Cardiac muscle cell (in vitro differentiated cells and primary cell): Measurements from ENCODE around the gene BCL2L2. TPM values are rescaled to one million over a fixed set of nuclear protein-coding genes. Genes with fewer than 3 reads are reported as not detected.

Experiments used
- DNase-seq, 2 donors: peaks; one replicate each; pipeline versions ENCODE4 v3.0.0 to v3.0.0-alpha.2; 2010 to 2017; ENCODE audit warnings: low read depth in 1 of 2, low spot score in 1 of 2
- H3K27ac ChIP-seq: fragments of 200-600 bp; sonication (generic); 2 replicates; pipeline ENCODE4 v1.5.1; 2016
- H3K27me3 ChIP-seq: fragments of 200-600 bp; sonication (generic); 2 replicates; pipeline ENCODE4 v1.6.0; 2016; ENCODE audit warnings: control low read depth
- H3K36me3 ChIP-seq: fragments of 200-600 bp; sonication (generic); 2 replicates; pipeline ENCODE4 v1.5.1; 2016; ENCODE audit warnings: control low read depth
- H3K4me1 ChIP-seq: fragments of 200-600 bp; sonication (generic); 2 replicates; pipeline ENCODE4 v1.8.1; 2017; ENCODE audit warnings: low read depth, mild to moderate bottlenecking, mixed run types
- H3K4me3 ChIP-seq: fragments of 200-600 bp; sonication (generic); 2 replicates; pipeline ENCODE4 v1.5.1; 2016; ENCODE audit warnings: mild to moderate bottlenecking
- H3K9me3 ChIP-seq: fragments of 200-600 bp; sonication (generic); 2 replicates; pipeline ENCODE4 v1.5.1; 2017; ENCODE audit warnings: low read depth, mild to moderate bottlenecking, control low read depth
- CTCF ChIP-seq: IDR thresholded peaks from 2 replicates; pipeline ENCODE4 v1.5.1; 2012; ENCODE audit warnings: low read depth, mild to moderate bottlenecking, low read length
- polyA plus RNA-seq: library from polyadenylated mRNA; unstranded; fragments of >200 nt; fragmentation: Nextera tagmentation; extraction: Ambion mirVana; gene quantifications from 2 replicates; pipeline ENCODE4 v1.2.1, GENCODE V29; 2016
- total RNA-seq: library from RNA; depleted of rRNA; stranded (reverse); fragments of >200 nt; gene quantifications from 2 replicates; pipeline ENCODE4 v1.2.3, GENCODE V29; 2016

BCL2L2 gene
- total and polyA plus RNA-seq, 2 experiments from 2014 or later, result 5.8 to 28.6 TPM

- Histone ChIP-seq H3K4me1 (peaks cover 23% of the 10 kb centered on the region), H3K36me3 (peaks cover 16% of the 10 kb centered on the region), H3K9me3 (no peaks in the 10 kb centered on the region), H3K27me3 (no peaks in the 10 kb centered on the region), H3K4me3 (no peak overlapping the region), H3K27ac (no peak overlapping the region)
- TF ChIP-seq CTCF, result no peak
- no peak for DNase-seq
These were observed 8.9 kb upstream of the BCL2L2 start for GRCh38 chr14:23297611-23298277.

GRCh38 chr14:23299211-23299957, 7.2 kb upstream of the BCL2L2 start:
- Histone ChIP-seq H3K9me3 (no peaks in the 10 kb centered on the region), H3K36me3 (peaks cover 16% of the 10 kb centered on the region), H3K4me1 (peaks cover 23% of the 10 kb centered on the region), H3K27ac (peak overlapping the region; percentile 98), H3K4me3 (no peak overlapping the region), H3K27me3 (no peaks in the 10 kb centered on the region)
- DNase-seq, result peak; percentile 58 to 67
- peak; percentile 29 for TF ChIP-seq CTCF

- Histone ChIP-seq H3K4me3 (peak overlapping the region; percentile 54), H3K27ac (peak overlapping the region; percentile 98), H3K36me3 (peaks cover 16% of the 10 kb centered on the region), H3K4me1 (peaks cover 20% of the 10 kb centered on the region), H3K9me3 (no peaks in the 10 kb centered on the region), H3K27me3 (no peaks in the 10 kb centered on the region)
- no peak for DNase-seq
- TF ChIP-seq CTCF, result no peak
These were observed 6.5 kb upstream of the BCL2L2 start for GRCh38 chr14:23299986-23300686.

GRCh38 chr14:23300687-23301223, 5.9 kb upstream of the BCL2L2 start:
- peak; percentile 41 to 72 for DNase-seq

More at GRCh38 chr14:23300687-23301223, 5.9 kb upstream of the BCL2L2 start:
- Histone ChIP-seq H3K27me3 (no peaks in the 10 kb centered on the region), H3K9me3 (no peaks in the 10 kb centered on the region), H3K27ac (peak overlapping the region; percentile 98), H3K4me3 (peak overlapping the region; percentile 54), H3K4me1 (peaks cover 18% of the 10 kb centered on the region), H3K36me3 (peaks cover 16% of the 10 kb centered on the region)
- no peak for TF ChIP-seq CTCF
